ENCODE results near the gene BTAF1.

- TF ChIP-seq CTCF (IDR thresholded peaks at IDR 0.05) (no peak), POLR2AphosphoS5 (IDR thresholded peaks at IDR 0.05) (no peak), POLR2A (IDR thresholded peaks at IDR 0.05) (no peak)
Measured at GRCh38 chr10:92001995-92002394, 78.4 kb downstream of the BTAF1 start.

Data from stomach (tissue), 4 donors.